Smooth muscle cell (in vitro differentiated cells): ENCODE data around the gene DIS3L2. TPM values are rescaled to one million over a fixed set of nuclear protein-coding genes. Genes with fewer than 3 reads are reported as not detected.

Experiments used
- DNase-seq: peaks from one replicate; lab custom pipeline; 2025; ENCODE audit not compliant: unreplicated experiment; lab: John Stamatoyannopoulos, UW
- H2AFZ ChIP-seq: fragments of 200-600 bp; sonication (generic); 2 replicates; pipeline ENCODE4 v1.6.0; 2016; ENCODE audit warnings: antibody characterized with exemption, low read depth, mild to moderate bottlenecking
- H3F3A ChIP-seq: fragments of 200-600 bp; sonication (generic); 2 replicates; pipeline ENCODE4 v1.6.0; 2017; ENCODE audit warnings: antibody characterized with exemption, low read depth
- H3K27ac ChIP-seq: fragments of 200-600 bp; sonication (generic); 2 replicates; pipeline ENCODE4 v1.5.1; 2016; ENCODE audit warnings: low read depth, mild to moderate bottlenecking
- H3K27me3 ChIP-seq: fragments of 200-600 bp; sonication (generic); 2 replicates; pipeline ENCODE4 v1.6.1; 2016; ENCODE audit warnings: low read depth, mild to moderate bottlenecking
- H3K36me3 ChIP-seq: fragments of 200-600 bp; sonication (generic); 2 replicates; pipeline ENCODE4 v1.5.1; 2016; ENCODE audit warnings: low read depth
- H3K4me1 ChIP-seq: fragments of 200-600 bp; sonication (generic); 2 replicates; pipeline ENCODE4 v1.5.1; 2016; ENCODE audit warnings: low read depth
- H3K4me2 ChIP-seq: fragments of 200-600 bp; sonication (generic); 2 replicates; pipeline ENCODE4 v1.6.0; 2016; ENCODE audit warnings: mild to moderate bottlenecking
- H3K4me3 ChIP-seq: fragments of 200-600 bp; sonication (generic); 2 replicates; pipeline ENCODE4 v1.5.1; 2016; ENCODE audit warnings: mild to moderate bottlenecking
- H3K79me2 ChIP-seq: fragments of 200-600 bp; sonication (generic); 2 replicates; pipeline ENCODE4 v1.6.0; 2016; ENCODE audit warnings: low read depth, mild to moderate bottlenecking
- H3K9ac ChIP-seq: fragments of 200-600 bp; sonication (generic); 2 replicates; pipeline ENCODE4 v1.6.0; 2016; ENCODE audit warnings: low read depth
- H3K9me3 ChIP-seq: fragments of 200-600 bp; sonication (generic); replicated peaks from 2 replicates; pipeline ENCODE4 v1.5.1; 2016; ENCODE audit warnings: low read depth
- H4K20me1 ChIP-seq: fragments of 200-600 bp; sonication (generic); 2 replicates; pipeline ENCODE4 v1.6.0; 2016; ENCODE audit warnings: low read depth
- WGBS: methylation state at CpG from one replicate; pipeline ENCODE4 v1.1.7; 2016; ENCODE audit warnings: low lambda C conversion rate; 5-methylcytosine and 5-hydroxymethylcytosine counted together
- polyA plus RNA-seq: library from polyadenylated mRNA; unstranded; fragments of >200 nt; fragmentation: Nextera tagmentation; extraction: Ambion mirVana; gene quantifications from 2 replicates; pipeline ENCODE4 v1.2.1, GENCODE V29; 2016
- total RNA-seq: library from RNA; depleted of rRNA; stranded (reverse); fragments of >200 nt; gene quantifications from 2 replicates; pipeline ENCODE4 v1.2.3, GENCODE V29; 2014
- TF ChIP-seq, protein P1 (sequence below): fragments of 200-600 bp; sonication (generic); IDR thresholded peaks from 2 replicates; pipeline ENCODE4 v1.5.1; 2017; ENCODE audit warnings: borderline replicate concordance, mild to moderate bottlenecking, antibody characterized with exemption; ENCODE audit not compliant: insufficient read depth, poor library complexity, severe bottlenecking

The DIS3L2 gene
- total and polyA plus RNA-seq, 2 experiments from 2014 or later = 11.4 to 25.2 TPM

DNA sequence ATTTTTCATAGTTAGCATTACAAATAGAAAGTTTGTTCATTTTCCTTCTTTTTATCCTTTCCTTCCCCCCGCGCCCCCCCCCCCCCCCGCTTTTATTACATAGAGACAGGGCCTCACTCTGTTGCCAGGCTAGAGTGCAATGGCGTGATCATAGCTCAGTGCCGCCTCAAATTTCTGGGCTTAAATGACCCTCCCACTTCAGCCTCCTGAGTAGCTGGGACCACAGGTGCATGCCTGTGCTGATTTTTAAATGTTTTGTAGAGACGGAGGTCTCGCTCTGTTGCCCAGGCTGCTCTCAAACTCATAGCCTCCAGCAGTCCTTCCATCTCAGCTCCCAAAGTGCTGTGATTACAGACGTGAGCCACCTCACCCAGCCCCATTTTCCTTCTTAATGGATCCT, 325.8 kb downstream of the DIS3L2 start:
- Histone ChIP-seq H3K4me2 (no peak overlapping the region), H3K79me2 (no peaks in the 10 kb centered on the region), H3K36me3 (no peaks in the 10 kb centered on the region), H3K4me3 (no peak overlapping the region), H3K27ac (no peak overlapping the region), H3F3A (no peaks in the 10 kb centered on the region), H3K9me3 (no peaks in the 10 kb centered on the region), H3K4me1 (no peaks in the 10 kb centered on the region), H3K27me3 (no peaks in the 10 kb centered on the region), H4K20me1 (no peaks in the 10 kb centered on the region), H3K9ac (no peak overlapping the region), H2AFZ (no peak overlapping the region)
- no peak for DNase-seq
- TF ChIP-seq, protein P1, sequence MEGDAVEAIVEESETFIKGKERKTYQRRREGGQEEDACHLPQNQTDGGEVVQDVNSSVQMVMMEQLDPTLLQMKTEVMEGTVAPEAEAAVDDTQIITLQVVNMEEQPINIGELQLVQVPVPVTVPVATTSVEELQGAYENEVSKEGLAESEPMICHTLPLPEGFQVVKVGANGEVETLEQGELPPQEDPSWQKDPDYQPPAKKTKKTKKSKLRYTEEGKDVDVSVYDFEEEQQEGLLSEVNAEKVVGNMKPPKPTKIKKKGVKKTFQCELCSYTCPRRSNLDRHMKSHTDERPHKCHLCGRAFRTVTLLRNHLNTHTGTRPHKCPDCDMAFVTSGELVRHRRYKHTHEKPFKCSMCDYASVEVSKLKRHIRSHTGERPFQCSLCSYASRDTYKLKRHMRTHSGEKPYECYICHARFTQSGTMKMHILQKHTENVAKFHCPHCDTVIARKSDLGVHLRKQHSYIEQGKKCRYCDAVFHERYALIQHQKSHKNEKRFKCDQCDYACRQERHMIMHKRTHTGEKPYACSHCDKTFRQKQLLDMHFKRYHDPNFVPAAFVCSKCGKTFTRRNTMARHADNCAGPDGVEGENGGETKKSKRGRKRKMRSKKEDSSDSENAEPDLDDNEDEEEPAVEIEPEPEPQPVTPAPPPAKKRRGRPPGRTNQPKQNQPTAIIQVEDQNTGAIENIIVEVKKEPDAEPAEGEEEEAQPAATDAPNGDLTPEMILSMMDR = no peak
- WGBS = 85% methylated on average over 6 of the region's 8 CpGs

DNA sequence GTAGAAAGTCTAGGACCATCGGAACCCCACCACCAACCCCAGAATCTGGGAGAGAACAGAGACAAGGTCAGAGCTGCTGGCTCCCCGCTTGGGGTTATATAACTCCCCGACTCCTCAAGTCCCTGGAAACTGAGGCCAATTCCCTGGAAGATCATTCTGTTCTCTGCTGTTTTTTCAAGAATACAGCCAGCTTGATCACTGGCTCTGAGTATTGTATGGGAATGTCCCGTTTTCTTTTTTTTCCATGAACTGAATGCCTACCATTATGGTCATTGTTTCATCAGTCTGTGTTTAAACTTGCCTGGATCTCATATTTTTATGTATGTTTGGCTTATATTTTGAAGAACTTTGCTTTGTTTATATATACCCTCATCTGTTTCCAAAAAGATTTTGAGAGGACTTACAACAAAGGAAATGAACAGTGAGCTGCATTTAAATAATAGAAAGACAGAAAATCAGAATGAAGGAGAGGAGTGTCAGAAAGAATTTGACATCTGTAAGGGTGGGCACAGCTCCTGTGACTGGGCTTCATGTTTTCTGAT, 327.0 kb downstream of the DIS3L2 start:
- H3K79me2 ChIP-seq = no peaks in the 10 kb centered on the region
- H3F3A ChIP-seq = no peaks in the 10 kb centered on the region
- H3K36me3 ChIP-seq = no peaks in the 10 kb centered on the region
- H3K27me3 ChIP-seq = no peaks in the 10 kb centered on the region
- no peaks in the 10 kb centered on the region for H3K4me1 ChIP-seq
- H3K9me3 ChIP-seq = no peaks in the 10 kb centered on the region
- no peak overlapping the region for H3K27ac ChIP-seq
- H3K4me2 ChIP-seq = no peak overlapping the region
- WGBS = 95% methylated on average over 4 of the region's 4 CpGs
- H3K4me3 ChIP-seq = no peak overlapping the region
- no peak overlapping the region for H2AFZ ChIP-seq
- no peak for DNase-seq
- H4K20me1 ChIP-seq = no peaks in the 10 kb centered on the region
- no peak overlapping the region for H3K9ac ChIP-seq
- TF ChIP-seq, protein P1 = no peak

DNA sequence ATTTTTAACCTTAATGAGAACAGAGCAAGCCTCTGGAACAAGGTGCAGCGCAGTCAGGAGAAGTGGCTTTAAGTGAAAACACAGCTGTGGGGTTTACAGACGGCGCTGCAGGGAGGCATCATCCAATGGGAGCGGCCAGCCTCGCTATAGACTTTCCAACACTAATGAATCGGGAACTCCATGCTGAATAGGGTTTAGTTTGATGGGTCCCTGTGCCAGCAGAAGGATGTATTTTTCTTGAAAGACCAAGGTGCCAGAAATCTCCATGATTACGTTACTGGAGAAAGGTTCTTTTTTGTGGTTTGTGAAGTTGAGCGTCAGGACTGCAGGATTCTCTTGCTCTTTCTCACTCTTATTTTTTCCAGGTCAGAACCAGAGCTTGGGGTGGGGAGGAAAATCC, 329.2 kb downstream of the DIS3L2 start:
- TF ChIP-seq, protein P1 = no peak
- WGBS = 94% methylated on average over 8 of the region's 8 CpGs

DNA sequence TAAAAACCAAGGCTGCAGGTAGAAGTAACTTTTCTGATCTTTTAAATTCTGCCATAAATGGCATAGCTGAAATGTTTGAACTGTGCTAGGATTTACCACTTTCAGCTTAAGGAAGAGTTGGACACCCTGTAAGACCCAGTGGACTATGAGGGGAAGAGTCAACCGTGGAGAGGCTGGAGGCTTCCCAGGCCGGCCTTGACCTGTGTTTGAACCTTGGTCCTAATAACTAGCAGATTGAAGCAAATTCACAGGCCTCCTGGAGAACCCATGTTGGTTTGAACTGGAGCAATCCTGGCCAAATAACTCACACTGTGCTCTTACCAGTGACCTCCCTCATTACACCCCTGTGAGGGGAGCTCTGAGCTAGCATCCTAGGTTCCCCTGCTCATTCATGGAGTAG, 329.8 kb downstream of the DIS3L2 start:
- no peaks in the 10 kb centered on the region for H3K9me3 ChIP-seq
- no peak for DNase-seq
- peaks cover 6% of the 10 kb centered on the region for H4K20me1 ChIP-seq
- no peak overlapping the region for H2AFZ ChIP-seq
- no peaks in the 10 kb centered on the region for H3K36me3 ChIP-seq
- H3F3A ChIP-seq = no peaks in the 10 kb centered on the region
- WGBS = 90% methylated on average over 2 of the region's 2 CpGs
- H3K27me3 ChIP-seq = no peaks in the 10 kb centered on the region
- no peak overlapping the region for H3K27ac ChIP-seq
- H3K4me3 ChIP-seq = no peak overlapping the region
- H3K4me2 ChIP-seq = no peak overlapping the region
- H3K4me1 ChIP-seq = no peaks in the 10 kb centered on the region
- no peaks in the 10 kb centered on the region for H3K79me2 ChIP-seq
- TF ChIP-seq, protein P1 = no peak
- no peak overlapping the region for H3K9ac ChIP-seq

More for the DNA sequence above, 329.2 kb downstream of the DIS3L2 start:
- Histone ChIP-seq H2AFZ (no peak overlapping the region), H3K9ac (no peak overlapping the region), H3K4me1 (no peaks in the 10 kb centered on the region), H3K27me3 (no peaks in the 10 kb centered on the region), H3K4me2 (no peak overlapping the region), H3K9me3 (no peaks in the 10 kb centered on the region), H3K27ac (no peak overlapping the region), H3F3A (no peaks in the 10 kb centered on the region), H3K36me3 (no peaks in the 10 kb centered on the region), H4K20me1 (no peaks in the 10 kb centered on the region), H3K79me2 (no peaks in the 10 kb centered on the region), H3K4me3 (no peak overlapping the region)
- no peak for DNase-seq
